H1 (cell line): ENCODE results near the gene IQGAP1. TPM values are rescaled to one million over a fixed set of nuclear protein-coding genes. Genes with fewer than 3 reads are reported as not detected.

ENCODE experiments used
- HDAC6 ChIP-seq: IDR thresholded peaks from one replicate; pipeline ENCODE4 v1.7.1; 2012; ENCODE audit warnings: low read depth, mild to moderate bottlenecking, inconsistent platforms, low read length, moderate library complexity
- polyA plus RNA-seq, 7 experiments: library from polyadenylated mRNA; depleted of rRNA in 3 of 7; stranded (reverse) in 5 of 7; unstranded in 2 of 7; fragments of >200 nt in 5 of 7; fragments of 200-250 nt in 2 of 7; gene quantifications; 1 replicate in 5 of 7; 2 replicates in 1 of 7; 4 replicates in 1 of 7; pipeline versions ENCODE4 v1.2.1 to v1.2.3, GENCODE V29; 2011 to 2013; ENCODE audit warnings: missing spikeins in 2 of 7, mixed read lengths in 2 of 7
- total RNA-seq: library from RNA; stranded (reverse); fragmentation: NEBNext Ultra II Directional; extraction: Animal tissue kit (Norgen Biotek cat#: 25700); gene quantifications from 2 replicates; pipeline ENCODE4 v1.2.1, GENCODE V29; 2021

Gene IQGAP1
- total and polyA plus RNA-seq, 2 of the 8 experiments (the other 6 are each of a cell fraction or from before 2014, with no cell fraction given), result 56.0 to 138 TPM

- no peak for TF ChIP-seq HDAC6
Observed at GRCh38 chr15:90530250-90531051, 142.4 kb downstream of the IQGAP1 start (continued).
